Stimulated activated CD8-positive, alpha-beta memory T cell treated with anti-CD3 and anti-CD28 coated beads, Interleukin-7, amount 100 ng/mL, for 1 hour (primary cell): Measurements from ENCODE around the gene NCOA7.
A peak's percentile ranks its signal among the peaks of the same experiment; 100 is the strongest.
"Not testable (repeated sequence)": the region's sequence is repeated elsewhere in the genome, so short reads cannot be mapped to it uniquely, and the experiment has no call there.

Experiments
- DNase-seq, 2 donors: peaks; one replicate each; pipeline ENCODE4 v3.0.0-alpha.2; 2020; ENCODE audit warnings: low read depth in 2 of 2

Gene NCOA7

GRCh38 chr6:125867483-125867942 lies 76.8 kb downstream of the NCOA7 start:
- no peak for DNase-seq

- DNase-seq: no peak
Measured at GRCh38 chr6:125868252-125868651, 77.5 kb downstream of the NCOA7 start.

GRCh38 chr6:125868678-125869395 lies 78.1 kb downstream of the NCOA7 start:
- no peak for DNase-seq

- DNase-seq: no peak
Measured at GRCh38 chr6:125869427-125869826, 78.7 kb downstream of the NCOA7 start.

GRCh38 chr6:125871365-125871764 lies 80.6 kb downstream of the NCOA7 start:
- no peak for DNase-seq

GRCh38 chr6:125872259-125872921 lies 81.6 kb downstream of the NCOA7 start:
- no peak for DNase-seq

GRCh38 chr6:125882243-125882642 lies 91.5 kb downstream of the NCOA7 start:
- DNase-seq: no peak

GRCh38 chr6:125884634-125885371 lies 94.0 kb downstream of the NCOA7 start:
- no peak for DNase-seq

- DNase-seq: no peak
Measured at GRCh38 chr6:125886021-125886420, 95.3 kb downstream of the NCOA7 start.

- DNase-seq: no peak
Measured at GRCh38 chr6:125886914-125887313, 96.2 kb downstream of the NCOA7 start.

- DNase-seq: no peak
Measured at GRCh38 chr6:125887372-125887771, 96.6 kb downstream of the NCOA7 start.

- DNase-seq: no peak
Measured at GRCh38 chr6:125888989-125889656, 98.4 kb downstream of the NCOA7 start.

- no peak for DNase-seq
Measured at GRCh38 chr6:125899726-125900182, 109.0 kb downstream of the NCOA7 start.

GRCh38 chr6:125904871-125905270 lies 114.1 kb downstream of the NCOA7 start:
- no peak for DNase-seq

- peak in 1 of 2 donors; percentile 32 for DNase-seq
Measured at GRCh38 chr6:125906158-125906998, 115.6 kb downstream of the NCOA7 start.

- no peak for DNase-seq
Measured at GRCh38 chr6:125910527-125910926, 119.8 kb downstream of the NCOA7 start.

GRCh38 chr6:125911051-125911451 lies 120.3 kb downstream of the NCOA7 start:
- DNase-seq: not testable (repeated sequence)

GRCh38 chr6:125912430-125912829 lies 121.7 kb downstream of the NCOA7 start:
- not testable (repeated sequence) for DNase-seq

GRCh38 chr6:125913145-125913544 lies 122.4 kb downstream of the NCOA7 start:
- no peak for DNase-seq

- DNase-seq: no peak
Measured at GRCh38 chr6:125913864-125914351, 123.1 kb downstream of the NCOA7 start.

- no peak for DNase-seq
Measured at GRCh38 chr6:125918230-125918629, 127.5 kb downstream of the NCOA7 start.
